NAMALWA (cell line): ENCODE results near the gene CD164.

ENCODE experiments used
- DNase-seq: peaks from one replicate; pipeline ENCODE4 v3.0.0-alpha.2; 2015; ENCODE audit warnings: low spot score

Gene CD164

DNA sequence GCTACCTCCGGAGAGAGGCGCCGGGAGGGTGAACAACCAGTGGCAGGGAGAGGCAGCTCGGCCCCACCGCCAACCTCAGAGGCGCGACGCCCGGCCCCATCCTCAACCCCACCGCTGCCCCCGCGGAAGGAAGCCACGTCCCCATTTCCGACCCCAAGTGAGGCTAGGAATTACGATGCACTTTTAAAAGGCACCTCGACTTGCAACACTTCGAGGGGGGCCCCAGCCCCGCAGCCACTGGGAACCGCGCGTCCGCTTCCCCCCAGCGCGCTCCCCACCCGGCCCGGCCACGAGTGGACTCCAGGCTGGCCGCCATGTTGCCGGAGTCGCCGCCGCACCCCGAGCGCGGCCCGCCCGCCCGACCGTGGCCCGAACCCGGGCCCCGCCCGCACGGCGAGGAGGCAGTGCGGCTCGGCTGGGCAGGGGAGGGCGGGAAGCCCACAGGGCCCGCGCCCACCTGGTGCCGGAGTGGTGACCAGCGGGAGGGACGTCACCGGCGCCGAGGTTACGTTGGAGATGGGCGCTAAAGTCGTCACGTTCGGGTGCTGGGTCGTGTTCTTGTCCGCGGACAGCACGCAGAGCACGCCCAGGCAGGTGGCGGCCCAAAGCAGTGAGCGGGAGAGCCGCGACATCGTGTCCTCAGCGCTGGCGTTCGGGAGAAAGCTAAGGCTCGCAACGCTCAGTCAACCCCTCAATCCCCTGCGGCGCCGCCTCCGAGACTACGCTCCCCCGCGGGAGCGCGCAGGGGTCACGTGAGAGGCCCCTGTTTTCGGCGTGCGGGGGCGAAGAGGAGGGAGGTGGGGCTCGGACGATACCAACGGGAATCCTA, at the start of gene CD164:
Gene CD164 (minus strand): TSS at position 721 of the 829 bp plus-strand sequence. CDS start 89 bp downstream, at position 632.
- DNase-seq = peak; percentile 97

- no peak for DNase-seq
Observed at GRCh38 chr6:109429496-109429895, 47.2 kb upstream of the CD164 start.

- DNase-seq = no peak
Observed at GRCh38 chr6:109428889-109429477, 46.7 kb upstream of the CD164 start.

- no peak for DNase-seq
Observed at GRCh38 chr6:109424946-109425345, 42.7 kb upstream of the CD164 start.

- DNase-seq = no peak
Observed at GRCh38 chr6:109421184-109421583, 38.9 kb upstream of the CD164 start.

DNA sequence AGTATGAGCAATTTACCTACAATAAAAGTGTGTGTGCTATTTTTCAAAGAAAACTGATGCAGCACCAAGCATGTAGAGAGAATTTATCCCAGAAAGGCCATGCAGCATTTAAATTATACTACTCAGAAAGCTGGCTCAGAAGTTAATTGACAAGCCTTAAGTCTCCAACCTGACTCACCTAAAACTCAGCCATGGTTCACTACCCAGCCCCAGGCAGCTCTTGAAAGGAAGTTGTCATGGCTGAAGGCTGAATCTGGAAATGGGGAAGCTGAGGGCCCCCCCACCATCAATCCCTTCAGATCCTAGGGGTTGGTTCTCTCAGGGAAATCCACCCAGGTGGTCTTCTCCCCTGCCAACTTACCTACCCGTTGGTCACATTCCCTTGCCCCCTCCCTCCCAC, 38.5 kb upstream of the CD164 start:
- no peak for DNase-seq

- no peak for DNase-seq
Observed at GRCh38 chr6:109417646-109418045, 35.4 kb upstream of the CD164 start.

DNA sequence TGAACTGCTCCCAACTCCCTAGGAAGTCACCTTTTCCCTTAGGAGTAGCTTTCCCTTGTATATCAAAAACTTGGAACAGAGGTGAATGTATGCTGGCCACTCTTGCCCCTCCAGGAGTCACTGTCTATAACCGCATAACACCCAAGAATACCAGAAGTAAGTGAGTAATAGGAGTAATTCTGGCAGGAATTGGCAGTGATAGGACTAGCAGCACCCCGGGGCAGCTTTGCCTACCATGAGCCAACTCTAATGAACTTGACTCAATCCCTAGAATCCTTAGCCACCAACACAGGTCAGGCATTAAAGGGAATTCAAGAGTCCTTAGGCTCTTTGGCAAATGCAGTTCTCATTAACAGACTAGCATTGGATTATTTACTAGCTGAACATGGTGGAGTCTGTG, 28.8 kb upstream of the CD164 start:
- DNase-seq = no peak

DNA sequence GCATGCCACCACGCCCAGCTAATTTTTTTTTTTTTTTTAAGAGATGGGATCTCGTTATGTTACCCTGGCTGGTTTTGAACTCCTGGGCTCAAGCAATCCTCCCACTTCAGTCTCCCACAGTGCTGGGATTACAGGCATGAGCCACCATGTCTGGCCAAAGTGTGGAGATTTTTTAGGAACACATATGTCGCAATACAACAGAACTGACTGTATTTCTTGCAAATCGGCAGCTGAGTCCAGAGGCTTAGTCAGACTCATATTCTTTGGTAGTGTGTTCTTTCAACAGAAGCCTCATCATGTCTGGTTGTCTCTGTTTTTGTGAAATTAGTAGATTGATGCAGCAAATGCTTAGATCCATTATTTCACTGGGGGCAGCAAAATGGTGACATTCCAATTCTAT, 23.9 kb upstream of the CD164 start:
- DNase-seq = no peak

GRCh38 chr6:109397020-109397419, 14.8 kb upstream of the CD164 start:
- DNase-seq = no peak

GRCh38 chr6:109396046-109396718, 13.9 kb upstream of the CD164 start:
- DNase-seq = no peak

DNA sequence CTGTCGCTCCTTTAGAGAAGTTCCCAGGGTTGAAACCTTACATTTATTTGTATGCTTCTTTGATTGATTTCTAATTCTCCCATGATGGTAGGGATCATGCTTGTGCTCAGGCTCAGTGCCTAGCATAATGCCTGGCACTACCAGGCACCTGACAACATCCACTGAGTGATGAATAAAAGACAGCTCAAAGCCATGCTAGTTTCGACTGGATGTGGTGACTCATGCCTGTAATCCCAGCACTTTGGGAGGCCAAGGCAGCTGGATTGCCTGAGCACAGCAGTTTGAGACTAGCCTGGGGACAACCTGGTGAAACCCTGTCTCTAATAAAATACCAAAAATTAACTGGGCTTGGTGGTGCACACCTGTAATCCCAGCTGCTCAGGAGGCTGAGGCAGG, 11.6 kb upstream of the CD164 start:
- no peak for DNase-seq

- DNase-seq = no peak
Observed at GRCh38 chr6:109393157-109393885, 11.1 kb upstream of the CD164 start.

GRCh38 chr6:109389650-109390274, 7.5 kb upstream of the CD164 start:
- DNase-seq = no peak

- no peak for DNase-seq
Observed at GRCh38 chr6:109388265-109388664, 6.0 kb upstream of the CD164 start.

DNA sequence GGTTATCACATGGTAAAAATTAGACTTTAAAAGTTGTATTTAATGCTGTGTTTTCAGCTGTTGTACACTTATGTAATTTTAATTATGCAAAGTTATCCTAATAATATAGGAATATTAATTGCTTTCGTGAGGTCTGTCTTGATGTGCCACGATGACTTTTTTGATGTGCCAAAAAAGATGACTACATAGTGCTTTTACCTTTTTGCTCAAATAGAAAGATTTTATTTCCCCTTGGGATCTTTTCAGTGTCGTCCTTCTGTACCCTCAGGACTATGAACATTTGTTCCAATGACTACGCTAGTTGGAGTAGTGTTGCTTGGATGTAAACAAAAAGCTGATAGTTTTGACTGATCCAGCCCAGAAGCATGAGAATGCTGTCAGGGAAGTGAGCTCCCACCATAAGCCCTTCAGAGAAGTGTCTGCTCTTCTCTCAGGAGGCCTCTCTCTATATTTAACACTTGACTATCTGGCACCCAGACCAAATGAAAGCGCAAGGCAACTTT, 1.2 kb upstream of the CD164 start:
- no peak for DNase-seq

- DNase-seq = peak; percentile 96
Observed at GRCh38 chr6:109382576-109383437, 540 bp upstream of the CD164 start.

DNA sequence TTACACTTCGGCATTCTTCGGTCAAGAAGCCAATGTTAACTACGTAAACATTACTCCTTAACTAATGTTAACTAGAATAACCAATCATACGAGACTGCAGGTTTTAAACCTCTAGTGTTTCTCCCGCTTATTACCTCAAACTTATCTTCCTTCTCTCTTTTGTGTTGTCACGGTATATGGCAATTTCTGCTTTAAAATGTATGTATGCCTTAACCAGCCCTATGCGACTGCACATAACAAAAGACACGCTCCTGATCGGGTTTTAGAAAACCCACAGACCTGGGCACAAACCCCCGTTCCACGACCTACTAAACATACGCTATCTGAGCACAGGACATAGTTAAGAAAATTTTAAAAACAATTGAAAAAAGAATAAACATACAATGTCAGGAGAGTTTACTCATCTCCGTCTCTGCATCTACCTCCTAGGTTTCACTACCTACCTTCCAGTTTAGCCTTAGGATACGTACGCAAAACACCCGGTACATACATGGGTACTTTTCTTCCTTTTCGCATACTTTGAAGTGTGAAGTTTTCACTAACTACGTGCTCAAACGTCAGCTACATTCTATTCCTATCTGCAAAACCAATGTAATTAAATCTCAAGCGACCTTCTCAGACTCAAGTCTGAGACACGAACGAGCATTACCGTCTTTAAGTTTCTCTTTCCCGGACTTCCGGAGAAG, 1.1 kb downstream of the CD164 start:
- DNase-seq = peak; percentile 76

DNA sequence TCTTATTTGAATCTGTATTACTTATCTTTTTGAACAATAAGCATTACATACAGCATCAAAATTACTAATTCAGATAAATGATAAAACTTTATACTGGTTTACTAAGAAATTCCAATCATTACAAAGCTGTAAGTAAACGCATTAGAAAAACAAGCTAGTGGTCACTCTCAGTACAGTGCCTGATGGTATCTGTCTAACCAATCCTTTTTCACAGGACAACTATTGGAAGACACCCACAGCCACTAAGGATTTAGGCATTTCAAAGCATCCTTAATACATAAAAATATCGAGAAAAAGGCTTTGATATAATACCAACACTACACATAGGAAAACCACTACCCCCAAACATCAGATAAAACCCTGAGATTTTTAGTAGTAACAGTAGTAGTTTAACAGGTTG, 2.6 kb downstream of the CD164 start:
- DNase-seq = no peak

DNA sequence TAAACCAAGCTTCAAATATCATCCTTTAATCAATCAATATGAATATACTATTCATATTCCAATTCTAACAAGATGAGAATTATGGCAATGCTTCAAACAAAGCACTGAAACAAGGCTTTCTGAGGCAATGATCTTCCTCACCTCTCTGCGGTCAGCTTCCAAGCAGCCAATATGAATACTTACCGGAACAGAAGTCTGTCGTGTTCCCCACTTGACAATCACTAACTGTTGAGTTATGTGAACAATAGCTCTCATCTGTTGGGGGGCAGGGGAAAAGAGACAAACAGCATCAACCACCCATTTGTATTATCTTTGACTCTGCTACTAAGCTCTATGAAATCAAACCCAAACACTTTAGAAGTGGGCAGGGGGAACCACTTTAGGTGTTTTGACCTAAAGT, 4.5 kb downstream of the CD164 start:
- DNase-seq = no peak
